IMR-90 (cell line): ENCODE results near the gene TMEM179.

Source experiments
- FOS ChIP-seq: fragments of 150-350 bp; IDR thresholded peaks from 2 replicates; pipeline ENCODE4 v1.6.1; 2016; ENCODE audit warnings: low read depth, low read length
- NFE2L2 ChIP-seq: fragments of 150-350 bp; IDR thresholded peaks from 2 replicates; pipeline ENCODE4 v1.6.1; 2016; ENCODE audit warnings: low read depth, mild to moderate bottlenecking, low read length
- POLR2A ChIP-seq: IDR thresholded peaks from 2 replicates; pipeline ENCODE4 v1.6.1; 2012; ENCODE audit warnings: mild to moderate bottlenecking, low read depth, low read length
- RCOR1 ChIP-seq: IDR thresholded peaks from 2 replicates; pipeline ENCODE4 v1.6.1; 2012; ENCODE audit warnings: mild to moderate bottlenecking, low read length, improper control_type of control experiment; ENCODE audit not compliant: insufficient replicate concordance
- SMC3 ChIP-seq: fragments of 150-350 bp; IDR thresholded peaks from 2 replicates; pipeline ENCODE4 v1.6.1; 2016; ENCODE audit warnings: low read depth, mild to moderate bottlenecking, antibody characterized with exemption, low read length, moderate library complexity
- TF ChIP-seq, protein P1 (sequence below): conservative IDR thresholded peaks from 2 replicates; pipeline ENCODE4 v1.5.1; 2012; ENCODE audit warnings: mild to moderate bottlenecking, low read depth, low read length, improper control_type of control experiment

DNA sequence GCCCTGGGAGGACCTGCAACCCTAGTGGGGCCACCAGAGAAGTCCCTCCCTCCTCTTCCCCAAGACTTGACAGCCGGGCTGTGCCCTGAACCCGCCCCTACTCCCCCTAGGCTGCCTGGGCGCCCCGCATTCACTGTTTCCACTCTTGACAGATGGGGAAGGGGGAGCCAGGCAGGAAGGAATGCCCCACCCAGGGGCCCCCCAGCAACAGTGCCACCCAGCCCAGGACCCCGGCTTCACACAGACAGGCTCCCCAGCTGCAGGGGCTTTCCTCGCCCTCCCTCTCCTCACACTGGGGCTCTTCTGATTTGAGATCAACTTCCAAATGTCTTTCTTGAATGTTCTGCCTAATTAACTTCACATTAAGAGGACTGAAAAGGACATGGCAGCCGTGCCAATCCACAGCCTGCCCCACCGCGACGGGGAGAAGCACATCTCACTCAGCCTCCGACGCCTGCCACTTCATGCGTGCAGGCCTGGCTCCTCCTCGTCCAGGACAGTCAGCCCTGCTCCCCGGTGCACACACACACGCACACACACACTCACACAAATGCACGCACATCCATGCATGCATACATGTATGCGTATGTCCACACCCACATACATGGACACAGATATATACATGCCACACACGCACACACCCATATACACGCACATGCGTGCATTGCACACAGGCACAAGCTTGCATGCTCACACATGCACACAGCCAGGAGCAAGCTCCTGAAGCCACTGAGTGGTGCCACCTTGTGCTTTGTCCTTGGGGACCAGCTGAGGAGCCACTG lies 44.6 kb downstream of the TMEM179 start:
- no peak for TF ChIP-seq POLR2A
- TF ChIP-seq, protein P1, sequence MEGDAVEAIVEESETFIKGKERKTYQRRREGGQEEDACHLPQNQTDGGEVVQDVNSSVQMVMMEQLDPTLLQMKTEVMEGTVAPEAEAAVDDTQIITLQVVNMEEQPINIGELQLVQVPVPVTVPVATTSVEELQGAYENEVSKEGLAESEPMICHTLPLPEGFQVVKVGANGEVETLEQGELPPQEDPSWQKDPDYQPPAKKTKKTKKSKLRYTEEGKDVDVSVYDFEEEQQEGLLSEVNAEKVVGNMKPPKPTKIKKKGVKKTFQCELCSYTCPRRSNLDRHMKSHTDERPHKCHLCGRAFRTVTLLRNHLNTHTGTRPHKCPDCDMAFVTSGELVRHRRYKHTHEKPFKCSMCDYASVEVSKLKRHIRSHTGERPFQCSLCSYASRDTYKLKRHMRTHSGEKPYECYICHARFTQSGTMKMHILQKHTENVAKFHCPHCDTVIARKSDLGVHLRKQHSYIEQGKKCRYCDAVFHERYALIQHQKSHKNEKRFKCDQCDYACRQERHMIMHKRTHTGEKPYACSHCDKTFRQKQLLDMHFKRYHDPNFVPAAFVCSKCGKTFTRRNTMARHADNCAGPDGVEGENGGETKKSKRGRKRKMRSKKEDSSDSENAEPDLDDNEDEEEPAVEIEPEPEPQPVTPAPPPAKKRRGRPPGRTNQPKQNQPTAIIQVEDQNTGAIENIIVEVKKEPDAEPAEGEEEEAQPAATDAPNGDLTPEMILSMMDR = no peak
- TF ChIP-seq NFE2L2 = no peak
- TF ChIP-seq SMC3 = no peak
- no peak for TF ChIP-seq FOS
- no peak for TF ChIP-seq RCOR1
